Measurements from ENCODE around the gene FZD2. TPM values are rescaled to one million over a fixed set of nuclear protein-coding genes. Genes with fewer than 3 reads are reported as not detected.

The FZD2 gene
- total and polyA plus RNA-seq, 4 donors, result 0.37 to 0.61 (median 0.42) TPM; not detected in 1

DNA sequence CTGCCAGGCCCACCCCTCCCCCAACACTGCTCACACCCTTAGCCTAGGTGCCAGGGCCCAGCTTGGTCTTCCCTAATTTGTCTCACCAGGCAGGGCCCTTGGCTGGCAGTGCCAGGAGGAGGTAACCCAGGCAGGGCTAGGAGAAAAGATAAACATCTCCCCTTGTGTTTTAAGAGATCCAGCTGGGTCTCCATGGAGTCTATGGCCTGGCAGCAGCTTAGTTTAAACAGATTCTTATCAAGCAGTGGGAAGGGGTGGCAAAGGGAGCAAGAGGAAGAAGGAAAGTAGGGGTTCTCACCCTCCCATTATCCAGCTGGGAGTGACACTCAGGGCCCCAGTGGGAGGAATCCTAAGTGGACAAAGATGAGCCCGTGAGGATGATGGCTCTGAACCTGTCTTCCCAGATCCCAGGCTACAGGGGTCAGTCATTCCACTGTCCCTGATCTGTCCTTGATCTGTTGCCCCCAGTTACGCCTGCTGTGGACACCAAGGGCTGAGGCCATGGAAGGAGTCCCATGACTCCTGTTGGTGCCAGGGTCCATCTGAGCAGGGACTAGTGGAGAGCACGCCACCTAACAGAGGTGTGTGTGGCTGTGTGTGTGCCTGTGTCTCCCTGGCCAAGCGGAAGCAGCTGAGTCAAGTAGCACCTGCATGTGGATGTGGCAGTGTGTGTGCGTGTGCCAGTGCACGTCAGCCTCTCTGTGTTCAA, 51.6 kb downstream of the FZD2 start:
- Histone ChIP-seq H3K27ac (ENCODE audit: low read depth in 1 of 2, low read length in 2 of 2) (no peak overlapping the region), H3K36me3 (ENCODE audit: control insufficient read depth in 4 of 4, insufficient read depth in 3 of 4, low read depth in 1 of 4, low read length in 3 of 4) (no peaks in the 10 kb centered on the region), H3K27me3 (ENCODE audit: control insufficient read depth in 4 of 4, insufficient read depth in 4 of 4, low read length in 3 of 4) (peaks cover 0 to 4% (median 0%) of the 10 kb centered on the region in 4 donors), H3K4me3 (ENCODE audit: low read depth in 1 of 3, low read length in 3 of 3) (no peak overlapping the region), H3K9ac (ENCODE audit: low read depth in 1 of 2, low read length in 2 of 2) (no peak overlapping the region), H3K4me1 (ENCODE audit: control insufficient read depth in 4 of 4, insufficient read depth in 4 of 4, low read length in 3 of 4) (no peaks in the 10 kb centered on the region), H3K9me3 (ENCODE audit: control insufficient read depth in 4 of 4, low read length in 3 of 4) (no peaks in the 10 kb centered on the region)
- 85% methylated on average over 6 of the region's 6 CpGs for WGBS
- TF ChIP-seq, protein P1, sequence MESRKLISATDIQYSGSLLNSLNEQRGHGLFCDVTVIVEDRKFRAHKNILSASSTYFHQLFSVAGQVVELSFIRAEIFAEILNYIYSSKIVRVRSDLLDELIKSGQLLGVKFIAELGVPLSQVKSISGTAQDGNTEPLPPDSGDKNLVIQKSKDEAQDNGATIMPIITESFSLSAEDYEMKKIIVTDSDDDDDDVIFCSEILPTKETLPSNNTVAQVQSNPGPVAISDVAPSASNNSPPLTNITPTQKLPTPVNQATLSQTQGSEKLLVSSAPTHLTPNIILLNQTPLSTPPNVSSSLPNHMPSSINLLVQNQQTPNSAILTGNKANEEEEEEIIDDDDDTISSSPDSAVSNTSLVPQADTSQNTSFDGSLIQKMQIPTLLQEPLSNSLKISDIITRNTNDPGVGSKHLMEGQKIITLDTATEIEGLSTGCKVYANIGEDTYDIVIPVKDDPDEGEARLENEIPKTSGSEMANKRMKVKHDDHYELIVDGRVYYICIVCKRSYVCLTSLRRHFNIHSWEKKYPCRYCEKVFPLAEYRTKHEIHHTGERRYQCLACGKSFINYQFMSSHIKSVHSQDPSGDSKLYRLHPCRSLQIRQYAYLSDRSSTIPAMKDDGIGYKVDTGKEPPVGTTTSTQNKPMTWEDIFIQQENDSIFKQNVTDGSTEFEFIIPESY (IDR thresholded peaks at IDR 0.05), result no peak
- TF ChIP-seq TAF1 (conservative IDR thresholded peaks at IDR 0.05) (no peak), EGR1 (IDR thresholded peaks at IDR 0.05; ENCODE audit: low read depth in 2 of 2) (no peak), RAD21 (IDR thresholded peaks at IDR 0.05) (no peak), FOXA1 (IDR thresholded peaks at IDR 0.05) (no peak), FOXA2 (IDR thresholded peaks at IDR 0.05) (no peak), NR2F2 (IDR thresholded peaks at IDR 0.05) (no peak), JUND (IDR thresholded peaks at IDR 0.05) (no peak), YY1 (IDR thresholded peaks at IDR 0.05) (no peak), RXRA (IDR thresholded peaks at IDR 0.05) (no peak), SP1 (IDR thresholded peaks at IDR 0.05) (no peak), HNF4A (conservative IDR thresholded peaks at IDR 0.05) (no peak), GABPA (IDR thresholded peaks at IDR 0.05 in 1 of 2, conservative IDR thresholded peaks at IDR 0.05 in 1 of 2) (no peak)
- TF ChIP-seq, protein P2, sequence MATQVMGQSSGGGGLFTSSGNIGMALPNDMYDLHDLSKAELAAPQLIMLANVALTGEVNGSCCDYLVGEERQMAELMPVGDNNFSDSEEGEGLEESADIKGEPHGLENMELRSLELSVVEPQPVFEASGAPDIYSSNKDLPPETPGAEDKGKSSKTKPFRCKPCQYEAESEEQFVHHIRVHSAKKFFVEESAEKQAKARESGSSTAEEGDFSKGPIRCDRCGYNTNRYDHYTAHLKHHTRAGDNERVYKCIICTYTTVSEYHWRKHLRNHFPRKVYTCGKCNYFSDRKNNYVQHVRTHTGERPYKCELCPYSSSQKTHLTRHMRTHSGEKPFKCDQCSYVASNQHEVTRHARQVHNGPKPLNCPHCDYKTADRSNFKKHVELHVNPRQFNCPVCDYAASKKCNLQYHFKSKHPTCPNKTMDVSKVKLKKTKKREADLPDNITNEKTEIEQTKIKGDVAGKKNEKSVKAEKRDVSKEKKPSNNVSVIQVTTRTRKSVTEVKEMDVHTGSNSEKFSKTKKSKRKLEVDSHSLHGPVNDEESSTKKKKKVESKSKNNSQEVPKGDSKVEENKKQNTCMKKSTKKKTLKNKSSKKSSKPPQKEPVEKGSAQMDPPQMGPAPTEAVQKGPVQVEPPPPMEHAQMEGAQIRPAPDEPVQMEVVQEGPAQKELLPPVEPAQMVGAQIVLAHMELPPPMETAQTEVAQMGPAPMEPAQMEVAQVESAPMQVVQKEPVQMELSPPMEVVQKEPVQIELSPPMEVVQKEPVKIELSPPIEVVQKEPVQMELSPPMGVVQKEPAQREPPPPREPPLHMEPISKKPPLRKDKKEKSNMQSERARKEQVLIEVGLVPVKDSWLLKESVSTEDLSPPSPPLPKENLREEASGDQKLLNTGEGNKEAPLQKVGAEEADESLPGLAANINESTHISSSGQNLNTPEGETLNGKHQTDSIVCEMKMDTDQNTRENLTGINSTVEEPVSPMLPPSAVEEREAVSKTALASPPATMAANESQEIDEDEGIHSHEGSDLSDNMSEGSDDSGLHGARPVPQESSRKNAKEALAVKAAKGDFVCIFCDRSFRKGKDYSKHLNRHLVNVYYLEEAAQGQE (IDR thresholded peaks at IDR 0.05), result no peak
- TF ChIP-seq, protein P3, sequence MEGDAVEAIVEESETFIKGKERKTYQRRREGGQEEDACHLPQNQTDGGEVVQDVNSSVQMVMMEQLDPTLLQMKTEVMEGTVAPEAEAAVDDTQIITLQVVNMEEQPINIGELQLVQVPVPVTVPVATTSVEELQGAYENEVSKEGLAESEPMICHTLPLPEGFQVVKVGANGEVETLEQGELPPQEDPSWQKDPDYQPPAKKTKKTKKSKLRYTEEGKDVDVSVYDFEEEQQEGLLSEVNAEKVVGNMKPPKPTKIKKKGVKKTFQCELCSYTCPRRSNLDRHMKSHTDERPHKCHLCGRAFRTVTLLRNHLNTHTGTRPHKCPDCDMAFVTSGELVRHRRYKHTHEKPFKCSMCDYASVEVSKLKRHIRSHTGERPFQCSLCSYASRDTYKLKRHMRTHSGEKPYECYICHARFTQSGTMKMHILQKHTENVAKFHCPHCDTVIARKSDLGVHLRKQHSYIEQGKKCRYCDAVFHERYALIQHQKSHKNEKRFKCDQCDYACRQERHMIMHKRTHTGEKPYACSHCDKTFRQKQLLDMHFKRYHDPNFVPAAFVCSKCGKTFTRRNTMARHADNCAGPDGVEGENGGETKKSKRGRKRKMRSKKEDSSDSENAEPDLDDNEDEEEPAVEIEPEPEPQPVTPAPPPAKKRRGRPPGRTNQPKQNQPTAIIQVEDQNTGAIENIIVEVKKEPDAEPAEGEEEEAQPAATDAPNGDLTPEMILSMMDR (IDR thresholded peaks at IDR 0.05; ENCODE audit: low read depth, low read length, missing input control), result no peak
- TF ChIP-seq, protein P4, sequence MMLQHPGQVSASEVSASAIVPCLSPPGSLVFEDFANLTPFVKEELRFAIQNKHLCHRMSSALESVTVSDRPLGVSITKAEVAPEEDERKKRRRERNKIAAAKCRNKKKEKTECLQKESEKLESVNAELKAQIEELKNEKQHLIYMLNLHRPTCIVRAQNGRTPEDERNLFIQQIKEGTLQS (IDR thresholded peaks at IDR 0.05), result no peak
- TF ChIP-seq, protein P5, sequence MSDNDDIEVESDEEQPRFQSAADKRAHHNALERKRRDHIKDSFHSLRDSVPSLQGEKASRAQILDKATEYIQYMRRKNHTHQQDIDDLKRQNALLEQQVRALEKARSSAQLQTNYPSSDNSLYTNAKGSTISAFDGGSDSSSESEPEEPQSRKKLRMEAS (IDR thresholded peaks at IDR 0.05), result no peak
- no peak for DNase-seq (ENCODE audit: low spot score)
